Neural crest cell (in vitro differentiated cells): ENCODE results near the gene FOXP4. TPM values are rescaled to one million over a fixed set of nuclear protein-coding genes. Genes with fewer than 3 reads are reported as not detected.

Experiments used
- DNase-seq: peaks from one replicate; pipeline ENCODE4 v3.0.0; 2021; ENCODE audit warnings: low read depth, mixed read lengths, low spot score
- H3K27ac Mint-ChIP-seq: one replicate; pipeline ENCODE4 v1.8.0; 2021; ENCODE audit warnings: mild to moderate bottlenecking, mixed read lengths; ENCODE audit not compliant: unreplicated experiment
- H3K27me3 Mint-ChIP-seq: 2 replicates; pipeline ENCODE4 v1.8.0; 2021; ENCODE audit warnings: low read depth, mild to moderate bottlenecking, mixed read lengths
- H3K36me3 Mint-ChIP-seq: 2 replicates; pipeline ENCODE4 v1.8.0; 2021; ENCODE audit warnings: low read depth, mild to moderate bottlenecking, mixed read lengths
- H3K4me1 Mint-ChIP-seq: 2 replicates; pipeline ENCODE4 v1.8.0; 2021; ENCODE audit warnings: mixed read lengths
- H3K4me3 Mint-ChIP-seq: one replicate; pipeline ENCODE4 v1.8.0; 2021; ENCODE audit warnings: mild to moderate bottlenecking, mixed read lengths
- H3K9me3 Mint-ChIP-seq: 2 replicates; pipeline ENCODE4 v1.8.0; 2021; ENCODE audit warnings: mixed read lengths
- CTCF ChIP-seq: fragments of 200-600 bp; sonication (generic); conservative IDR thresholded peaks from 2 replicates; pipeline ENCODE4 v1.5.0; 2021; ENCODE audit warnings: antibody characterized with exemption, mild to moderate bottlenecking
- total RNA-seq: library from RNA; stranded (reverse); gene quantifications from 2 replicates; pipeline ENCODE4 v1.2.1, GENCODE V29; 2021

FOXP4 gene
- total RNA-seq, 1 donor from 2014 or later, result 57.9 TPM

- Mint-ChIP-seq H3K27me3 (no peaks in the 10 kb centered on the region), H3K36me3 (peaks cover 5% of the 10 kb centered on the region), H3K9me3 (no peaks in the 10 kb centered on the region), H3K4me3 (no peak overlapping the region), H3K27ac (no peak overlapping the region), H3K4me1 (peaks cover 39% of the 10 kb centered on the region)
- TF ChIP-seq CTCF, result no peak
- no peak for DNase-seq
Measured at GRCh38 chr6:41589223-41589622, 43.0 kb downstream of the FOXP4 start.

GRCh38 chr6:41589636-41590622 is 43.7 kb downstream of the FOXP4 start:
- no peak for DNase-seq
- H3K4me3 Mint-ChIP-seq, result no peak overlapping the region
- peaks cover 5% of the 10 kb centered on the region for H3K36me3 Mint-ChIP-seq
- TF ChIP-seq CTCF, result no peak
- H3K9me3 Mint-ChIP-seq, result no peaks in the 10 kb centered on the region
- no peaks in the 10 kb centered on the region for H3K27me3 Mint-ChIP-seq
- no peak overlapping the region for H3K27ac Mint-ChIP-seq
- peaks cover 35% of the 10 kb centered on the region for H3K4me1 Mint-ChIP-seq

- no peaks in the 10 kb centered on the region for H3K9me3 Mint-ChIP-seq
- H3K4me3 Mint-ChIP-seq, result no peak overlapping the region
- peaks cover 5% of the 10 kb centered on the region for H3K36me3 Mint-ChIP-seq
- H3K27me3 Mint-ChIP-seq, result no peaks in the 10 kb centered on the region
- H3K27ac Mint-ChIP-seq, result no peak overlapping the region
- DNase-seq, result no peak
- H3K4me1 Mint-ChIP-seq, result peaks cover 28% of the 10 kb centered on the region
- TF ChIP-seq CTCF, result no peak
Measured at GRCh38 chr6:41591122-41591521, 44.9 kb downstream of the FOXP4 start.

GRCh38 chr6:41591859-41592502 is 45.8 kb downstream of the FOXP4 start:
- TF ChIP-seq CTCF, result peak; percentile 93
- Mint-ChIP-seq H3K27me3 (no peaks in the 10 kb centered on the region), H3K36me3 (peaks cover 9% of the 10 kb centered on the region), H3K4me1 (peaks cover 23% of the 10 kb centered on the region), H3K4me3 (peak overlapping the region; percentile 61), H3K9me3 (no peaks in the 10 kb centered on the region), H3K27ac (peak overlapping the region; percentile 35)
- DNase-seq, result peak; percentile 89

GRCh38 chr6:41593406-41593805 is 47.2 kb downstream of the FOXP4 start:
- no peaks in the 10 kb centered on the region for H3K9me3 Mint-ChIP-seq
- H3K27me3 Mint-ChIP-seq, result no peaks in the 10 kb centered on the region
- H3K36me3 Mint-ChIP-seq, result peaks cover 9% of the 10 kb centered on the region
- peaks cover 19% of the 10 kb centered on the region for H3K4me1 Mint-ChIP-seq
- no peak overlapping the region for H3K27ac Mint-ChIP-seq
- no peak overlapping the region for H3K4me3 Mint-ChIP-seq
- DNase-seq, result no peak
- no peak for TF ChIP-seq CTCF
